Upper lobe of left lung (tissue), 6 donors: Measurements from ENCODE around the gene PARP11. TPM values are rescaled to one million over a fixed set of nuclear protein-coding genes. Genes with fewer than 3 reads are reported as not detected.

Experiments
- ATAC-seq, 2 donors: fragments of 200-7000 bp; cut with Tn5 transposase; one replicate each; pipeline ENCODE4 v1.9.1; 2022; ENCODE audit warnings: mild to moderate bottlenecking in 2 of 2, moderate library complexity in 2 of 2; ENCODE audit not compliant: low FRiP score in 2 of 2
- DNase-seq, 2 donors: peaks; one replicate each; pipeline ENCODE4 v3.0.0-alpha.2; 2019 to 2020
- H3K27ac ChIP-seq, 4 donors: fragments of 200-600 bp; sonication (generic); one replicate each; pipeline ENCODE4 v1.5.1; 2016 to 2019
- H3K27me3 ChIP-seq, 4 donors: fragments of 200-600 bp; sonication (generic); one replicate each; pipeline ENCODE4 v1.5.1; 2017 to 2019
- H3K36me3 ChIP-seq, 4 donors: fragments of 200-600 bp; sonication (generic); one replicate each; pipeline ENCODE4 v1.5.1; 2016 to 2019
- H3K4me1 ChIP-seq, 4 donors: fragments of 200-600 bp; sonication (generic); one replicate each; pipeline ENCODE4 v1.5.1; 2018 to 2019
- H3K4me3 ChIP-seq, 4 donors: fragments of 200-600 bp; sonication (generic); one replicate each; pipeline ENCODE4 v1.5.1; 2017 to 2019; ENCODE audit warnings: mild to moderate bottlenecking in 2 of 4, moderate library complexity in 1 of 4
- H3K9me3 ChIP-seq, 4 donors: fragments of 200-600 bp; sonication (generic); one replicate each; pipeline ENCODE4 v1.5.1; 2018 to 2019
- CTCF ChIP-seq, 6 experiments: fragments of 450-650 bp in 4 of 6; fragments of 200-600 bp in 2 of 6; sonication (generic) in 2 of 6; IDR thresholded peaks; one replicate each; pipeline ENCODE4 v1.5.1; 2016 to 2019; ENCODE audit warnings: antibody characterized with exemption in 6 of 6
- EP300 ChIP-seq, 4 donors: sonication (generic); formaldehyde crosslinking; IDR thresholded peaks; one replicate each; pipeline ENCODE4 v1.5.1; 2017; ENCODE audit warnings: antibody characterized with exemption in 4 of 4, control low read depth in 2 of 4
- POLR2A ChIP-seq, 4 donors: fragments of 450-650 bp; IDR thresholded peaks; one replicate each; pipeline ENCODE4 v1.5.1; 2016 to 2017; ENCODE audit warnings: antibody characterized with exemption in 4 of 4, mild to moderate bottlenecking in 2 of 4
- POLR2AphosphoS5 ChIP-seq, 2 donors: sonication (generic); formaldehyde crosslinking; IDR thresholded peaks; one replicate each; pipeline ENCODE4 v1.5.1; 2017; ENCODE audit warnings: antibody characterized with exemption in 2 of 2
- WGBS, 2 donors: methylation state at CpG; one replicate each; pipeline ENCODE4 v1.1.5; 2017 to 2018; 5-methylcytosine and 5-hydroxymethylcytosine counted together
- total RNA-seq, 6 donors: library from RNA; depleted of rRNA in 4 of 6; stranded (reverse); fragments of >200 nt in 4 of 6; gene quantifications; one replicate each; pipeline versions ENCODE4 v1.1.0 to v1.2.1, GENCODE V29; 2016 to 2021
- donor health status: DM: no; HTN: no; CAD: no; lungs with moderate emphysema.
- donor health status: DM: no; HTN: yes; CAD: no; lungs with severe emphysema.

The PARP11 gene
- total RNA-seq, 6 donors from 2014 or later: 3.8 to 10.8 (median 8.5) TPM

- Histone ChIP-seq H3K4me3 (no peak overlapping the region), H3K4me1 (peaks cover 0 to 9% (median 3%) of the 10 kb centered on the region in 4 donors), H3K27ac (no peak overlapping the region), H3K9me3 (no peaks in the 10 kb centered on the region), H3K27me3 (no peaks in the 10 kb centered on the region), H3K36me3 (peaks cover 0 to 11% (median 0%) of the 10 kb centered on the region in 4 donors)
- ATAC-seq: no peak
- 71 to 83% methylated on average over 3 of the region's 3 CpGs for WGBS, 2 donors
- TF ChIP-seq EP300 (IDR thresholded peaks at IDR 0.05) (no peak), POLR2A (IDR thresholded peaks at IDR 0.05) (no peak), CTCF (IDR thresholded peaks at IDR 0.05) (no peak), POLR2AphosphoS5 (IDR thresholded peaks at IDR 0.05) (no peak)
- no peak for DNase-seq
Measured at GRCh38 chr12:3832738-3833137, 40.5 kb downstream of the PARP11 start.

- Histone ChIP-seq H3K4me3 (no peak overlapping the region), H3K27me3 (no peaks in the 10 kb centered on the region), H3K4me1 (peaks cover 0 to 9% (median 3%) of the 10 kb centered on the region in 4 donors), H3K36me3 (peaks cover 0 to 29% (median 3%) of the 10 kb centered on the region in 4 donors), H3K27ac (no peak overlapping the region), H3K9me3 (no peaks in the 10 kb centered on the region)
- TF ChIP-seq POLR2A (IDR thresholded peaks at IDR 0.05) (no peak), EP300 (IDR thresholded peaks at IDR 0.05) (no peak), POLR2AphosphoS5 (IDR thresholded peaks at IDR 0.05) (no peak), CTCF (IDR thresholded peaks at IDR 0.05) (no peak)
- DNase-seq: no peak
- ATAC-seq: no peak
- WGBS, 2 donors: 95% methylated on average over 3 of the region's 3 CpGs
Measured at GRCh38 chr12:3828888-3829287, 44.3 kb downstream of the PARP11 start.

- ATAC-seq: no peak
- peaks cover 0 to 29% (median 3%) of the 10 kb centered on the region in 4 donors for H3K36me3 ChIP-seq
Measured at GRCh38 chr12:3827301-3828000, 45.7 kb downstream of the PARP11 start.

GRCh38 chr12:3821441-3821840, 51.8 kb downstream of the PARP11 start:
- no peak for ATAC-seq
- 90 to 96% methylated on average over 1 of the region's 1 CpG for WGBS, 2 donors
- Histone ChIP-seq H3K4me3 (no peak overlapping the region), H3K36me3 (peaks cover 0 to 48% (median 11%) of the 10 kb centered on the region in 4 donors), H3K27me3 (no peaks in the 10 kb centered on the region), H3K4me1 (peaks cover 0 to 2% (median 0%) of the 10 kb centered on the region in 4 donors), H3K9me3 (no peaks in the 10 kb centered on the region), H3K27ac (no peak overlapping the region)
- TF ChIP-seq POLR2AphosphoS5 (IDR thresholded peaks at IDR 0.05) (no peak), EP300 (IDR thresholded peaks at IDR 0.05) (no peak), POLR2A (IDR thresholded peaks at IDR 0.05) (no peak), CTCF (IDR thresholded peaks at IDR 0.05) (no peak)
- DNase-seq: no peak

More at GRCh38 chr12:3827301-3828000, 45.7 kb downstream of the PARP11 start:
- Histone ChIP-seq H3K27me3 (no peaks in the 10 kb centered on the region), H3K9me3 (no peaks in the 10 kb centered on the region), H3K27ac (no peak overlapping the region), H3K4me1 (no peaks in the 10 kb centered on the region), H3K4me3 (no peak overlapping the region)
- TF ChIP-seq CTCF (IDR thresholded peaks at IDR 0.05): no peak
- no peak for TF ChIP-seq EP300 (IDR thresholded peaks at IDR 0.05)
- no peak for TF ChIP-seq POLR2AphosphoS5 (IDR thresholded peaks at IDR 0.05)
- TF ChIP-seq POLR2A (IDR thresholded peaks at IDR 0.05): no peak
- WGBS, 2 donors: 86 to 93% methylated on average over 3 of the region's 3 CpGs
- DNase-seq: no peak

- H3K4me3 ChIP-seq: no peak overlapping the region
- WGBS, 2 donors: 91 to 95% methylated on average over 3 of the region's 3 CpGs
- no peaks in the 10 kb centered on the region for H3K9me3 ChIP-seq
- TF ChIP-seq POLR2AphosphoS5 (IDR thresholded peaks at IDR 0.05) (no peak), EP300 (IDR thresholded peaks at IDR 0.05) (no peak), CTCF (IDR thresholded peaks at IDR 0.05) (no peak), POLR2A (IDR thresholded peaks at IDR 0.05) (no peak)
- no peak for ATAC-seq
- no peak for DNase-seq
- peaks cover 0 to 2% (median 0%) of the 10 kb centered on the region in 4 donors for H3K4me1 ChIP-seq
- no peaks in the 10 kb centered on the region for H3K27me3 ChIP-seq
- no peak overlapping the region for H3K27ac ChIP-seq
- H3K36me3 ChIP-seq: peaks cover 0 to 37% (median 7%) of the 10 kb centered on the region in 4 donors
Measured at GRCh38 chr12:3820122-3820521, 53.1 kb downstream of the PARP11 start.
